ENCODE data around the gene VTN. TPM values are rescaled to one million over a fixed set of nuclear protein-coding genes. Genes with fewer than 3 reads are reported as not detected.

VTN gene
- total RNA-seq, 2 donors from 2014 or later = 0.14 to 57.8 TPM

DNA sequence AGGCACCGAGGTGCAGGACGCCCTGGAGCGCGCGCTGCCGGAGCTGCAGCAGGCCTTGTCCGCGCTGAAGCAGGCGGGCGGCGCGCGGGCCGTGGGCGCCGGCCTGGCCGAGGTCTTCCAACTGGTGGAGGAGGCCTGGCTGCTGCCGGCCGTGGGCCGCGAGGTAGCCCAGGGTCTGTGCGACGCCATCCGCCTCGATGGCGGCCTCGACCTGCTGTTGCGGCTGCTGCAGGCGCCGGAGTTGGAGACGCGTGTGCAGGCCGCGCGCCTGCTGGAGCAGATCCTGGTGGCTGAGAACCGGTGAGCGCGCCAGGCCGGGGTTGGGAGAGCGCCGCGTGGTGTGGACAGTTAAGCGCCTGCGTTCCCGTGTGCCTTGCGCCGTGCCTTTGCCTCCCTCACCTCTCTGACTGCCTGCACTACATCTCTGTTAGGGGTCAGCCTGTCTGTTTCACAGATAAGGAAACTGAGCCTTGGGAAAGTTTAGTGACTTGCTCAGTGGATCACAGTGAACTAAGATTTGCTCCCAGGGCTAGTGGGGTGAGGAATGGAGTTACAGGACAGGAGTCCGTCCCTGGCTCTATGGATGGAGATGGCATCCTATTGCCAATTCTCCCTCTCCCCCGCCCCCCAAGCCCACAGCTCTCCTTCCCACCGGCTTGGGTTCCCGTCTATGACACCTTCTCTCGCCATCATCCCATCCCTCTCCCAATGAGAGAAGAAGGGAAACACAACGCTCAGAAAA lies 2.3 kb upstream of the VTN start:
- DNase-seq (ENCODE audit: low spot score) = no peak
- H3K27me3 ChIP-seq (replicated peaks; ENCODE audit: insufficient read depth) = no peaks in the 10 kb centered on the region
- peak overlapping the region; percentile 33 to 40 for H3K4me3 ChIP-seq
- intact Hi-C loops (cut with DNase I) = no loop called here
- H3K36me3 ChIP-seq = no peaks in the 10 kb centered on the region
- TF ChIP-seq POLR2A (IDR thresholded peaks at IDR 0.05) (no peak), POLR2AphosphoS5 (IDR thresholded peaks at IDR 0.05) (no peak)
- TF ChIP-seq, protein P1, sequence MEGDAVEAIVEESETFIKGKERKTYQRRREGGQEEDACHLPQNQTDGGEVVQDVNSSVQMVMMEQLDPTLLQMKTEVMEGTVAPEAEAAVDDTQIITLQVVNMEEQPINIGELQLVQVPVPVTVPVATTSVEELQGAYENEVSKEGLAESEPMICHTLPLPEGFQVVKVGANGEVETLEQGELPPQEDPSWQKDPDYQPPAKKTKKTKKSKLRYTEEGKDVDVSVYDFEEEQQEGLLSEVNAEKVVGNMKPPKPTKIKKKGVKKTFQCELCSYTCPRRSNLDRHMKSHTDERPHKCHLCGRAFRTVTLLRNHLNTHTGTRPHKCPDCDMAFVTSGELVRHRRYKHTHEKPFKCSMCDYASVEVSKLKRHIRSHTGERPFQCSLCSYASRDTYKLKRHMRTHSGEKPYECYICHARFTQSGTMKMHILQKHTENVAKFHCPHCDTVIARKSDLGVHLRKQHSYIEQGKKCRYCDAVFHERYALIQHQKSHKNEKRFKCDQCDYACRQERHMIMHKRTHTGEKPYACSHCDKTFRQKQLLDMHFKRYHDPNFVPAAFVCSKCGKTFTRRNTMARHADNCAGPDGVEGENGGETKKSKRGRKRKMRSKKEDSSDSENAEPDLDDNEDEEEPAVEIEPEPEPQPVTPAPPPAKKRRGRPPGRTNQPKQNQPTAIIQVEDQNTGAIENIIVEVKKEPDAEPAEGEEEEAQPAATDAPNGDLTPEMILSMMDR (IDR thresholded peaks at IDR 0.05) = no peak
- WGBS = 10% methylated on average over 37 of the region's 53 CpGs
- peak overlapping the region; percentile 35 to 43 for H3K27ac ChIP-seq
- no peaks in the 10 kb centered on the region for H3K4me1 ChIP-seq (replicated peaks)
- H3K9me3 ChIP-seq = no peaks in the 10 kb centered on the region

DNA sequence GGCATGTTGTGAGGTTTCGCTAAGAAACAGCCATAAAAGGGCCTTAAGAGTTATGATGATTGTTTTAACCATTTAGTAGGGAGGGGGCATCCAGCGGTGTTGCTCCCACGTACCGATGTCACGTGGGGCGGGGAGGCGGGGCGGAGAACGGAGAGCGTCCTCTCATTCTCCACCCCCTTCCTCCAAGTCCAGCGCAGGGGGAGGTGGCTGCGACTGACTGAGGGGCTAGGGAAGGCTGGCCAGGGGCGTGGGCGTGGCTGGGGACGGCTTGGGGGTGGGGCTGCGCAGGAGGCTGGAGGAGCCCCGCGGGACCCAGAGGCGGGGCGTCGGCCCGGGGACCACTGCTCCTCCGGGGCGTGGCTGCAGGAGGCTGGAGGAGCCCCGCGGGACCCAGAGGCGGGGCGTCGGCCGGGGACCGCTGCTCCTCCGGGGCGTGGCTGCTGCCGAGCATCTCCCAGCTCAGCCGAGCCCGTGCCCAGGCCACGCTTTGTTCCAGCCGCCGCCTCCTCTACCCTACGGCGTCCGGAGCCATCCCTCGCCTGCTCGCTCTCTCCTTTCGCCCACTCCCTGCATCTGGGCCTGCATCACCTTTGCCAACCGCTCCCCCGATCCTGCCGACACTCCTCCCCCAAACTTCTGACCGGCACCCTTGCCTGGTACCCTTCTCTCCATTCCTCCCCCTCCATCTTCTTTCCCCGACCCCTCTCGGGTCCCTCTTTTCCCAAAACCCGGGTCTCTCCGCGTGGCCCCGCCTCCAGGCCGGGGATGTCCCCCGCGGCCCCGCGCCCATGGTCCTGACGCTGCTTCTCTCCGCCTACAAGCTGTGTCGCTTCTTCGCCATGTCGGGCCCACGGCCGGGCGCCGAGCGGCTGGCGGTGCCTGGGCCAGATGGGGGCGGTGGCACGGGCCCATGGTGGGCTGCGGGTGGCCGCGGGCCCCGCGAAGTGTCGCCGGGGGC lies 1.4 kb upstream of the VTN start, which contains the start of gene SARM1:
Gene SARM1 (plus strand): TSS at position 450 of the 958 bp plus-strand sequence. CDS start 339 bp downstream, at position 789.
- peak within 1 kb of the TSS; percentile 35 to 43 for H3K27ac ChIP-seq
- WGBS = under 1% methylated on average over 48 of the region's 80 CpGs
- H3K4me1 ChIP-seq (replicated peaks) = no peaks in the 10 kb centered on the region
- TF ChIP-seq POLR2AphosphoS5 (IDR thresholded peaks at IDR 0.05) (no peak), POLR2A (IDR thresholded peaks at IDR 0.05) (no peak)
- TF ChIP-seq, protein P1 (IDR thresholded peaks at IDR 0.05) = no peak
- intact Hi-C loops (cut with DNase I) = no loop called here
- H3K36me3 ChIP-seq = no peaks in the 10 kb centered on the region
- peak within 1 kb of the TSS; percentile 33 to 40 for H3K4me3 ChIP-seq
- H3K27me3 ChIP-seq (replicated peaks; ENCODE audit: insufficient read depth) = no peaks in the 10 kb centered on the region
- peak; percentile 40 for DNase-seq (ENCODE audit: low spot score)
- H3K9me3 ChIP-seq = no peaks in the 10 kb centered on the region

DNA sequence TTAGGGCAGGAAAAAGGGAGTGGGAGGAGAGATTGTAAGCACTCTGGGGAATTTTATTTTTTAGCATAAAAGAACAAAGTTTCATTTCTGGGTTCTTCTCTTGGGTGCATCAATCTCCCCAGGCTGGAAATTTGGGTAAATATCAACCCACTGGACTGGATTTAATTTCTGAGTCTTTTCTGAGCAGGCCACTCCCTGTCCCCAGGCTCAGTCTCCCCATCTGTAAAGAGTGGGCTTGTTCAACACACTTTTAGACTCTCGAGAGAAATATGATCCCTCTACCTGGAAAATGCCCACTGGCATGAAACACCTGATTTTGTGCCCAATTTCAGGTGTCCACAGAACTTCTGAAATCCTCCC lies 617 bp upstream of the VTN start:
- no peak overlapping the region for H3K4me3 ChIP-seq
- H3K27me3 ChIP-seq (replicated peaks; ENCODE audit: insufficient read depth) = no peaks in the 10 kb centered on the region
- no peaks in the 10 kb centered on the region for H3K36me3 ChIP-seq
- no peak for DNase-seq (ENCODE audit: low spot score)
- H3K9me3 ChIP-seq = no peaks in the 10 kb centered on the region
- 60% methylated on average over 1 of the region's 1 CpG for WGBS
- intact Hi-C loops (cut with DNase I) = no loop called here
- no peaks in the 10 kb centered on the region for H3K4me1 ChIP-seq (replicated peaks)
- TF ChIP-seq POLR2AphosphoS5 (IDR thresholded peaks at IDR 0.05) (no peak), POLR2A (IDR thresholded peaks at IDR 0.05) (no peak)
- TF ChIP-seq, protein P1 (IDR thresholded peaks at IDR 0.05) = no peak
- H3K27ac ChIP-seq = peak overlapping the region; percentile 17 to 43

DNA sequence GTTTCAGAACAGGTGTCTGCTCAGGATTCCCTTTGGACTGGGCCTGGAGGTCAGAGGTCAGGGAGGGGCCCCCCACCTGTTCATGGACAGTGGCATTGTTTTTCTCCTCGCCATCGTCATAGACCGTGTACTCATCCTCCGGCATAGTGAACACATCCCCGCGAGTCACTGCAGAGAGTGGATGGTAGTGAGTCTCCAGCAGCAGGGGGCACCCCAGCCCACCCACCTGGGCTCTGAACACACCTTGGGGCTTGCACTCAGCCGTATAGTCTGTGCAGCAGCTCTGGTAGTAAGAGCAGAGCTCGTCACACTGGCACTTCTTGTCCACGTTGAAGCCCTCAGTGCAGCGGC lies 448 bp downstream of the VTN start:
- no peak overlapping the region for H3K4me3 ChIP-seq
- H3K27me3 ChIP-seq (replicated peaks; ENCODE audit: insufficient read depth) = no peaks in the 10 kb centered on the region
- TF ChIP-seq, protein P1 (IDR thresholded peaks at IDR 0.05) = no peak
- TF ChIP-seq POLR2AphosphoS5 (IDR thresholded peaks at IDR 0.05) = no peak
- no peak for TF ChIP-seq POLR2A (IDR thresholded peaks at IDR 0.05)
- H3K4me1 ChIP-seq (replicated peaks) = no peaks in the 10 kb centered on the region
- no peak overlapping the region for H3K27ac ChIP-seq
- WGBS = 57% methylated on average over 10 of the region's 10 CpGs
- DNase-seq (ENCODE audit: low spot score) = no peak
- no peaks in the 10 kb centered on the region for H3K36me3 ChIP-seq
- intact Hi-C loops (cut with DNase I) = no loop called here
- no peaks in the 10 kb centered on the region for H3K9me3 ChIP-seq

Measured in prostate gland (tissue), 2 donors.